ENCODE results near the gene PIGQ.

Gene PIGQ

DNA sequence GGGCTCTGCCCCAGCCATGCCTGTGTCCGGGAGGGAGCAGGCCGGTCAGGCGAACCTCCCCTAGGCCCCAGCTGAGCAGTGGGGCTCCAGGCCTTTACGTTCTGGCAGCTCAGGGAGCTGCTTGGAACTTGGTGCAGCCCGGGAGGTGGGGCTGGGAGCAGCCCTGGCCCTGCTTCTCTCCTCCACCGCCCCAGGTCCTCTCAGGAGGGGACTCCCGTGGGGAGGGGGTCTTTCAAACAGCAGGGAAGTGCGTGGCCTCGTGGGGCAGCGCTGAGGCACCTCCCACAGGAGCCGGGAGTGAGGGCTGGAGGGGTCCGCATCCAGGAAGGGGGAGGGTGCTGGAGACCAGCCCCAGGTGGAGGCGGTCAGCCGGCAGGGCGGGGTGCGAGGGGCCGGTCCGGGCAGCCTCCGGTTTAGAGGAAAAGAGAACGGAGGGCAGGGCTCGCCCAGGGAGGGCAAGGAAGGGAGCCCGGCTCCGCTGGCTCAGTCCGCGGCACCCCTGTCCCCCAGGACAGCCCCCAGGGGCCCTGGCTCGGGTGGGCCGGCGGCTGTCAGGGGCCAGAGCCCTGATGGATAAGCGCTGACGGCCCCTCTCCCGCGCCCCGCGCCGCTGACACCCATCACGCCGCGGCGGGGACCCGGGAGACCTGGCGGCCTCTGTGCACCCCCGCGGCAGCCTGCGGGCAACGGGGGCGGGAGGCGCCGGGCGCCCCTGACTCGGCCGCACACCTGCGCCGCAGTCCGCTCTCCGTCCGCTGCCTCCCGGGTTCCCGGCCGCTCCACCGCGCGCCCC lies 10.2 kb upstream of the PIGQ start:
- TF ChIP-seq, protein P1, sequence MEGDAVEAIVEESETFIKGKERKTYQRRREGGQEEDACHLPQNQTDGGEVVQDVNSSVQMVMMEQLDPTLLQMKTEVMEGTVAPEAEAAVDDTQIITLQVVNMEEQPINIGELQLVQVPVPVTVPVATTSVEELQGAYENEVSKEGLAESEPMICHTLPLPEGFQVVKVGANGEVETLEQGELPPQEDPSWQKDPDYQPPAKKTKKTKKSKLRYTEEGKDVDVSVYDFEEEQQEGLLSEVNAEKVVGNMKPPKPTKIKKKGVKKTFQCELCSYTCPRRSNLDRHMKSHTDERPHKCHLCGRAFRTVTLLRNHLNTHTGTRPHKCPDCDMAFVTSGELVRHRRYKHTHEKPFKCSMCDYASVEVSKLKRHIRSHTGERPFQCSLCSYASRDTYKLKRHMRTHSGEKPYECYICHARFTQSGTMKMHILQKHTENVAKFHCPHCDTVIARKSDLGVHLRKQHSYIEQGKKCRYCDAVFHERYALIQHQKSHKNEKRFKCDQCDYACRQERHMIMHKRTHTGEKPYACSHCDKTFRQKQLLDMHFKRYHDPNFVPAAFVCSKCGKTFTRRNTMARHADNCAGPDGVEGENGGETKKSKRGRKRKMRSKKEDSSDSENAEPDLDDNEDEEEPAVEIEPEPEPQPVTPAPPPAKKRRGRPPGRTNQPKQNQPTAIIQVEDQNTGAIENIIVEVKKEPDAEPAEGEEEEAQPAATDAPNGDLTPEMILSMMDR (conservative IDR thresholded peaks at IDR 0.05): no peak
- no peak overlapping the region for H3K27ac ChIP-seq

DNA sequence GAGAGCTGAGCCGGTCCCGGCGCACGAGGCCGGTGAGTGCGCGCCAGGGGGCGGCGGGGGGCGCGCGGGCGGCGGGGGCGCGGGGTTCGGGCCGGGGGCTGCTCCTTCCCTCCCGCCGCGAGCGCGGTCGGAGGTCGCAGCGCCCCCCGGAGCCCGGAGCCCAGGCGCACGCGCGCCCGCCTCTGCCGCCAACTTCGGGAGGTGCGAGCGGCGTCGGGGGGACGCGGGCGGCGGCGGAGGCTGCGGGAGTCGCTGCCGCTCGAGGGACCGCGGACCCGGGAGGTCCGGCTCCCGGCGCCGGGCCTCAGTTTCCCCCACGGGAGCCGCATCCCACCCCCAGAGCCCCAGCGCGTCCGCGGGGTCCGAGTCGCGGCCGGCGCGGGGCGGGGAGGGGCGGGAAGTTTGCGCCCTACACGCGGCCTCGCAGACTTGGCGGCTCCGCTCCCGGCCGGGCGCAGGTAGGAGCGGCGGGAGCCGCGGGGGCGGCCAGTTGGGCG lies 9.5 kb upstream of the PIGQ start, which contains the start of gene PRR35:
Gene PRR35 (plus strand): TSS at position 191 of the 497 bp plus-strand sequence. CDS start 2,901 bp downstream, outside the sequence.
- TF ChIP-seq, protein P1 (conservative IDR thresholded peaks at IDR 0.05): no peak
- H3K27ac ChIP-seq: no peak within 1 kb of the TSS

DNA sequence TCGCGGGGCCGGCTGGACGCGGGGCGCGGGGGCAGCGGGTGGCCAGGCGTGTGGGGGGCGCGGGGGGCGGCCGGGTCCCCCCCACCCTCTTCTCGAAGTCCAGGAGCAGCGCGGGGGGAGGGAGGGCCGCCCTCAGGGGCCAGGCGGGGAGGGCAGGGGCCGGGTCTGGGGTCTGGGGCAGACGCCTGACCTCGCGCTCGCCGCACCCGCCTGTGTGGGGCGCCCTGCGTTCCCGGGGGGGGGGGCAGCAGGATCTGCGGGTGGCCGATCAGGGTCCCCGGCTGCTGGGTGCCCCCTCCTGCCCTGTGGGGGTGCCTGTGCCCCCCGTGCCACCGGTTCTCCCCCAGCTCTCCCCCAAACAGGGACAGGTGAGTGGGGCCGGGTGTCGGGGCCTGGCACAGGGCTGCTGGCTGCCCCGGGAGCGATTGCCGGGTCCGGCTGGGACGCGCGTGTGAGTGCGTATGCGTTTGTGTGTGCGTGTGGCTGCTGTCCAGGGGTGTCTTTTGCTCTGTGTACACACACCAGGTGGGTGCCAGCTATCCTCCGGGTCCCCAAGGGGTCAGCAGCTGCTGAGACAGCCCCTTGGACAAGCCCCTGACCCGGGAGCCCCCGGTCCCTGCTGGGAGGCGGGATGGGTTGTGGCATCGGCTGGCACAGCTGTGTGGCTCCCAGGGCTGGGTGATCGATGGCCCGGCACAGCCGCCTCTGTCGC lies 8.9 kb upstream of the PIGQ start:
- TF ChIP-seq, protein P1 (conservative IDR thresholded peaks at IDR 0.05): no peak
- no peak overlapping the region for H3K27ac ChIP-seq

DNA sequence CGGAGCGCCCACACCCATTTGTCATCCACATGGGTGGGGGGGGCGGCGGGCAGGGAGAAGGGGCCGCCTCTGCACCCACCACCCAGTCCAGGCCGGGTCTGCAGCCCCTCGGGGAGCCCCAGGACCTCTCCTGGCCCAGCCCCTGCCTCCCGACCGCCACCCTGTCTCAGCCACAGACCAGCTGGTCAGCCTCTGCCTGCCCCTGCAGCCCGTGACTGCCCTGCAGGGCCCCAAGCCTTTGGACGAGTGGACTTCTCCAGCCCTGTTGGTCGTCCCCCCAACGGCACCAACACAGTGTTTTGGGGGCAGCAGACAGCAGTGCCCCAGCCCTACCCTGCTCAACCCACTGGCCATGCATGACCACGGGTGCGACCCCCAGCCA lies 8.4 kb upstream of the PIGQ start:
- no peak overlapping the region for H3K27ac ChIP-seq
- TF ChIP-seq, protein P1 (conservative IDR thresholded peaks at IDR 0.05): no peak

DNA sequence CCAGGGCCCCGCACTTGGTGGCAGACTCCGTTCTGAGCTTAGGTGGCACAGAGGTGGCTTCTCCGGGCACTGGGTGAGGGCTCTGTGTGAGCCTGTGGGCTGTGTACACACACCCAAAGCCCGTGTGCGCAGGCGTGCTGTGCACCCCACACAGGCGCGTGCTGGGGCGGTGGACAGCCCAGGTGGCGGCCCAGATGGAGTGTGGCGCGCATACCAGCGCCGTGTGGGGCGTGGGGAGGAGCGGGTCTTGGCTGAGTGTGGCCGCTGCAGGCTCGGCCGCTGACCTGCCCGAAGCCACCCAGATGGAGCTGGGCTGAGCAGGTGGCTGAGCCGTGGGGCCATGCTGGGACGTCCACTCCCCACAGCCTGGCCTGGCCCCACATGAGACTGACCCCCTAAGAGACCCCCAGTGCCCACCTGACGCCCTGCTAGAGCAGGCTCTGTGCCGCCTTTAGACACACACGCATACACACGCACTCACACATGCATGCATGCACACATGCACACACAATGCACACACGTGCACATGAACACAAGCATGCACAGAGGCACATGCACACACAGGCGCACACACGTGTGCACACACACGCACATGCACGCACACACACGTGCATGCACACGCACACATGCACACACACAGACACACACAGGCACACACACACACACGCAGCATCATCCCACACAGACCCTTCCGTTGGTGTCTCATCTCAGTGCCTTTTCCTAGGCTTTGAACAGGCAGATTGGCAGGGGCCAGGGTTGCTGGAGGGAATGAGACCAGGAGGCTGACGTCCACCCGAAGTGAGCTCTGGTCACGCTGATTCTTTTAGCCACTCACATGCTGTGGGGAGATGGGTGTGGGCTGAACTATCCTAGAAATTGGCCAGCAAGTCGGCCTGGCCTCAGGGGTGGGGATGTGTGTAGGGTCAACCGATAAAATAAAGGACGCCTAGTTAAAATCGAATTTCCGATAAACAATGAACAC lies 7.5 kb upstream of the PIGQ start:
- H3K27ac ChIP-seq: no peak overlapping the region

DNA sequence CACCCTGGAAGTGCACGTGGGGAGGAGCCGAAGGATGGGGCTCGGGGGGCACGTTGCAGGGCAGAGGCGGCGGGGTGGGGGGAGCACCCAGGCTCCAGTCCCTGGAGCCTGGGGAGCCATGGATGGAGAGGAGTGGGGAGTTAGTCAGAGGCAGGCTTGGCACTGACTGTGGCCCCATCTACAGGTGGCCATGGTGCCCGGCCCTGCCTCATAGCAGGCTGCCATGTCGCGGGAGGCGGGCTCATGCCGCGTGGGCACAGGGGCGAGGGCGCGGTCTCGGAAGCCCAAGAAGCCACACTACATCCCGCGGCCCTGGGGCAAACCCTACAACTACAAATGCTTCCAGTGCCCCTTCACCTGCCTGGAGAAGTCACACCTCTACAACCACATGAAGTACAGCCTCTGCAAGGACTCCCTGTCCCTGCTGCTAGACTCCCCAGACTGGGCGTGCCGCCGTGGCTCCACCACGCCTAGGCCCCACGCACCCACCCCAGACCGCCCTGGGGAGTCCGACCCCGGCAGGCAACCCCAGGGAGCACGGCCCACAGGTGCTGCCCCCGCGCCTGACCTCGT lies 6.6 kb upstream of the PIGQ start:
- TF ChIP-seq, protein P1 (conservative IDR thresholded peaks at IDR 0.05): no peak
- no peak overlapping the region for H3K27ac ChIP-seq

More for the DNA sequence above, 7.5 kb upstream of the PIGQ start:
- TF ChIP-seq, protein P1 (conservative IDR thresholded peaks at IDR 0.05): no peak

All from VCaP (cell line).